HG03066 (cell line): ENCODE data around the gene SLC25A41.
"Not testable (repeated sequence)": the region's sequence is repeated elsewhere in the genome, so short reads cannot be mapped to it uniquely, and the experiment has no call there.

ENCODE experiments used
- ATAC-seq: cut with Tn5 transposase; IDR thresholded peaks from one replicate; pipeline ENCODE4 v1.9.1; 2021; ENCODE audit warnings: low read depth; ENCODE audit not compliant: unreplicated experiment

Gene SLC25A41

DNA sequence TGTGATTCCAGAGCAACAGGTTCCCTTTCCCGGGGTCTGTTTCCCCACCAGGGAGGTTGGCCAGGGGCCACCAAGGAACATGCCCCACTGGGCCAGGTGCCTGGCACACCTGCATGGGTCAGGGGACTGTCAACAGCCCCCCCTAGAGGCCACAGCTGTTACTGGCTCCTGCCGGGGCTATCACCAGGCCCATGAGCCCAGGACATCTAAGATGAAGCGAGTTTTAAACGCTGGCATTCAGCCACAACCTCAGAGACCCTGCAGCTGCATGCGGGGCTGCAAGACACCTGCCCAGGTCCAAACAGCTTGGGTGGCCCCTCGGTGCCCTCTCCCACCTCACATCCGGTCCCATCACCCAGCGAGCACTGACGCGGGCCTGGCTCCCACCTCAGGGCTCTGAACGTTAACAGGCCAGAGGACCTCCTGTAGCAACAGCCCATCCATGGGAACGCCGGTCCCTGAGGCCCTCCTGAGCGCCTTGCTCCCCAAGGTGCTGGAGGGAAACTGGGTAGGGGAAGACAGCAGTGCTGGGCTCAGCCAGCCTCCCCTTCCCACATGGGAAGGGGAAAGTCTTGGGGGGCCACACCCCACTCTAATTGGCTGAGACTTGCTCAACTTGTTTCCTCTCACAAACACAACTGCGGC is 21.0 kb downstream of the SLC25A41 start:
- ATAC-seq: no peak

- ATAC-seq: no peak
Measured at GRCh38 chr19:6412061-6412446, 21.5 kb downstream of the SLC25A41 start.

- ATAC-seq: no peak
Measured at GRCh38 chr19:6409346-6409745, 24.2 kb downstream of the SLC25A41 start.

DNA sequence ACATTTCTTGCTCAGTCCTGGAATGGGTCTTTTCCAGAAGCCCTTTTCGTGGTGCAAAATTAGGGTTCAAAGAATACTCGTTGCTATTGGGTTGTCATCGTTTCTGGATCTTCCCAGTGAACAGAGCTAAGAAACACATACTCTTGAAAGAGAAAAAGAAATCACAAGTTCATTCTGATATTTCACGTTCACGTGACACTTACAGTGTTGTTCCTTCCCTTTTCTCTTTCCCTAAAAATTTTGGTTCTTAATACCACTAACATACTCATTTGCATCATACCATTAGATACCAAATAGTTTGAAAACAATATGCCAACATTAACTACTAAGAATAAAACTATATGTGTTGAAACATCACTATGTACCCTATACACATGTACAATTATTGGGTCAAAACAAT is 27.2 kb downstream of the SLC25A41 start:
- ATAC-seq: no peak

DNA sequence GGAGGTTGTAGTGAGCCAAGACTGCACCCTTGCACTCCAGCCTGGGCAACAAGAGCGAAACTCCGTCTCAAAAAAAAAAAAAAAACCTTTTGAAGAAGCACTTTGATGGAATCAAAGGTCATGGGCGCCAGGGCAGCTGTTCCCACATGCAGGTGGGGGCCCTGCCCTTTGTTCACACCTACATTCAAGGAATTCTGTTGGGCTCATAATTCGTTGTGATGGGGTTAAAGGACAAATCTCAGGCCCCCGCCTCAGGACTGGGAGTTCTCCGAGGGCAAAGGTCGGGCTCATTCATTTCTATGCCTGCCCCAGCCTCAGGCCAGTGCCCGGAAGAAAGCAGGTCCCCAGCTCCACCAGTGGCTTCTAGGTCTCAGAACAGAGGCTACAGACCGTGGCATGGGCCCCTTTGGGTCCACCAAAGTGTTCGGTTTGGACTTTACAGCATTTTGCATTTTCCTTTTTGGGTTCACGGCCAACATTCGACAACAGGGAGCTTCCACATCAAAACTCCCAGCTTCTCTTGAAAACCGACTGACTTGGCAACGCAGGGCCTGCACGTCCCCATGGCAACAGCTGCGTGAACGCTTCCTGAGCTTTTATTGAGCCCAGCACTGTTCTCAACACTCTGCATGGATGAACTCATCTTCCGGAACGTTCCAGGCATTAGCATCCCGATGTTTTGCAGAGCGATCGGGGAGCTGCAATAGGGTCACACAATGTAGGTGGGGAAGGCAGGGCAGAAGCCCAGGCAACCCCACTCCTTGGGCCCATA is 30.5 kb downstream of the SLC25A41 start:
- ATAC-seq: no peak

DNA sequence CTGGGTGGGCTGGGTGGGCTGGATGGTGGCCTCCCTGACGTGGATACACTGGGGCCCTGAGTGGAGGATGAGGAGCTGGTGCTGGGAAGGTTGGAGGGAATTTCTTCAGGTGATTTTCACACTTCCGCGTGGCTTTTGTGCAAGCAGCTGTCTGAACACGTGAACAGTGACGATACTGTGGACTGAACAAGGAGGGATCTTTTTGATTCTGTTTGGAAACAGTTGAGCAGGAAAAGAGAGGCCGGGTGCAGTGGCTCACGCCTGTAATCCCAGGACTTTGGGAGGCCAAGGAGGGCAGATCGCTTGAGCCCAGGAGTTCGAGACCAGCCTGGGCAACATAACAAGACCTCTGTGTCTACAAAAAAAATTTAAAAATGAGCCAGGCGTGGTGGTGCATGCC is 31.5 kb downstream of the SLC25A41 start:
- ATAC-seq: no peak

DNA sequence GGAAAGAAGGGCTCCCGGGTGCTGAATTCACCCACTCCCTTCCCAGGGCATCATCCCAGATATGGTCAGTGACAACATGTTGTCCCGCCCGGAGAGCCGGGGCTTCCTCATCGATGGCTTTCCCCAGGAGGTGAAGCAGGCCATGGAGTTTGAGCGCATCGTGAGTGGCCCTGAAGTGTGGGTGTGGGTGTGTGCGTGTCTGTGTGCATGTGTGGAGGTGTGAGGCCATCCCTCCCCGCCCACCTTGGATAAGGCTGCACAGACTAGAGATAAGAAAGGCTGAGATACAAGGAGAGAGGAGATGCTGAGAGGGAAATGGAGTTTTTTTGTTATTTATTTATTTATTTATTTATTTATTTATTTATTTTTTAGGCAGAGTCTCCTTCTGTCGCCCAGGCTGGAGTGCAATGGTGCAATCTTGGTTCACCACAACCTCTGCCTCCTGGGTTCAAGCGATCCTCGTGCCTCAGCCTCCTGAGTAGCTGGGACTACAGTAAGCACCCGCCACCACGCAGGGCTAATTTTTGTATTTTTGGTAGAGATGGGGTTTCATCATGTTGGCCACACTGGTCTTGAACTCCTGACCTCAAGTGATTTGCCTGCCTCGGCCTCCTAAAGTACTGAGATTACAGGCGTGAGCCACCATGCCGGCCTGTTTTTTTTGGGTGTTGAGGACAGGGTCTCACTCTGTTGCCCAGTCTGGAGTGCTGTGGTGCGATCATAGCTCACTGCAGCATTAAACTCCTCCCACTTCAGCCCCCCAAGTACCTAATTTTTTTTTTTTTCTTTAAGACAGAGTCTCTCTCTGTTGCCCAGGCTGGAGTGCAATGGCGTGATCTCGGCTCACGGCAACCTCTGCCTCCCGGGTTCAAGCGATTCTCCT is 33.3 kb downstream of the SLC25A41 start:
- ATAC-seq: not testable (repeated sequence)

DNA sequence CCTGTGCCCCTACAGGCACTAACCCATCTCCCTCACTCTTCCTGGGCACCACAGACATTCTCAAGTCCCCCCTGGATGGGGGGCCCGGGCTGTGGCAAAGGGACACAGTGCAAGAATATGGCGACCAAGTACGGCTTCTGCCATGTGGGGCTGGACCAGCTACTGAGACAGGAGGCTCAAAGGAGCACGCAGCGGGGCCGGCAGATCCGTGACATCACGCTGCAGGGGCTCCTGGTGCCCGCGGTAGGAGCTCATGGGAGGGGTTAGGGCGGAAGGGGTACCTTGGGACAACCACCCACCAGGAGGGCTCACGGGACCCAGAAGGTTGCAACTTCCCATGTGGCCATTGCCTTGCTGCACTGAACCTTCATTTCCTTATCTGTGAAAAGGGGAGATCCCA is 37.3 kb downstream of the SLC25A41 start:
- ATAC-seq: no peak

- no peak for ATAC-seq
Measured at GRCh38 chr19:6394831-6395230, 38.7 kb downstream of the SLC25A41 start.

GRCh38 chr19:6393983-6394412 is 39.6 kb downstream of the SLC25A41 start:
- ATAC-seq: peak; percentile 22

GRCh38 chr19:6393074-6393982 is 40.2 kb downstream of the SLC25A41 start, which contains the start of gene GTF2F1:
GTF2F1 (minus strand) TSS chr19:6393164; CDS start chr19:6392995, 169 bp downstream.
- ATAC-seq: peak; percentile 77

DNA sequence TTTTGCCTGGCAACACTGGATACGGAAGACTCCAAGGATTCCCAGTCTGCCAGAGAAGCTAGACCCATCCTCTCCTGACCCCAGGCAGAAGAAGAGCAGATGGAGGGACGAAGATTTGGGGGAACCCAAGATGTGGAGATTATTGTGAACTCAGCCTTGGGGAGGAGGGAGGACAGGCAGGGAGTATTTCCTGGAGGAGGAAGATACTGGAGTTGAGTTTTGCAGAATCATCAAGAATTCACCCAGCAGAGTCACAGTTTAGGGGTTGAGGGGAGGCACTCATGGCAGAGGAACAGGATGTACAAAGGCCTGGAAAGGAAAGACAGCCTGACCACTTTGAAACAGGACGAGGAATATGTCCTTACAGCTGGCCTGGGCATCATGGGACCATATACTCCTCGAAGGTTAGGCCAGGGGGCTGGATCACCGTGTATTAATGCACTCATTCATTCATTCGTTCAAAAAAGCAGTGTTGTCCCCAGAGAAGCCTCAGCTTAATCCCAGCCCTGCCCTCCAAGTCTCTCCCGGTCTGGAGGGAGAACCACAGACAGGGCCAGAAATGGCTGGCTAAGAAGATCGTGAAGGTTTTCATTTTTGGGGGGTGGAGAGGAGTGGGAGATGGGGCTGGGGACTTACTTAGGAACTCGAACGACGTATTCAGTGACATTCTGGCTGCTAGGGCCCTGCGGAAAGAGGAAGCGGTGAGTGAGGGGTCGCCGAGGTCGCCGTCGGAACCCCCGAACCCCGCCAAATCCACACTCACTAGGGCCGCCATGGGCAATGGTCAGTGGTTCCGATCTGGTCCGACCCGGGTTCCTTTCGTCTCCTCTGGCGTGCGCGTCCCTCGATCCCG is 41.1 kb downstream of the SLC25A41 start:
- ATAC-seq: no peak

DNA sequence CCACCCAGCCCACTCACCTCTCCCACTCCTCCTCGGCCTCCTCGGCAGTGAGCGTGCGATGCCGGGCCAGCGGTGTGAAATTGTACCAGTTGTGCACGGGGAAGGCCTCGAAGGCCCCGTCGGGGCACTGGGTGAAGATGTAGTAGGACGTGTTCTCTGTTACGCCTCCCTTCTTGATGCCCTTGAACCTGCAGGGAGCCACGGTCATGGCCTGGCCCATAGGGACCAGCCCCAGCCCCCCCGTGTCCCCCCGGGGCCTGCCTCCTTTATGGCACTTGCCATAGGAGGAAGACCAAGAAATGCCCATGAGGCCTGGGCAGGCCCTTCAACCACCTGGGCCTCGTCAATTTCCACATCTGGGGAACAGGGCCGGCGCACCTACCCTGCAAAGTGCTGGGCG is 46.2 kb downstream of the SLC25A41 start:
- no peak for ATAC-seq

DNA sequence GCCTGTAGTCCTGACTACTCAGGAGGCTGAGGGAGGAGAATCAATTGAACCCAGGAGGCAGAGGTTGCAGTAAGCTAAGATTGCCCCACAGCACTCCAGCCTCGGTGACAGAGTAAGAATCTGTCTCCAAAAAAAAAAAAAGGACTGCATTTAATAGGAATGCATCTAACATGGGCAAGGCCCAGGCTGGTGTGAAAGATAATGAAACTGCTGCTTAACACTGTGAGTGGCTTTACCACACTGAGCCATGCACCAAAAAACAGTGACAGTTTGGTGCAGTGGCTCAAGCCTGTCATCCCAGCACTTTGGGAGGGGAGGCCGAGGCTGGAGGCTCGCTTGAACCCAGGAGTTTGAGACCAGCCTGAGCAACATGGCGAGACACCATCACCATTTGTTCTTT is 49.2 kb downstream of the SLC25A41 start:
- no peak for ATAC-seq

- ATAC-seq: no peak
Measured at GRCh38 chr19:6383188-6383587, 50.4 kb downstream of the SLC25A41 start.

GRCh38 chr19:6381030-6381750 is 52.4 kb downstream of the SLC25A41 start:
- ATAC-seq: no peak

DNA sequence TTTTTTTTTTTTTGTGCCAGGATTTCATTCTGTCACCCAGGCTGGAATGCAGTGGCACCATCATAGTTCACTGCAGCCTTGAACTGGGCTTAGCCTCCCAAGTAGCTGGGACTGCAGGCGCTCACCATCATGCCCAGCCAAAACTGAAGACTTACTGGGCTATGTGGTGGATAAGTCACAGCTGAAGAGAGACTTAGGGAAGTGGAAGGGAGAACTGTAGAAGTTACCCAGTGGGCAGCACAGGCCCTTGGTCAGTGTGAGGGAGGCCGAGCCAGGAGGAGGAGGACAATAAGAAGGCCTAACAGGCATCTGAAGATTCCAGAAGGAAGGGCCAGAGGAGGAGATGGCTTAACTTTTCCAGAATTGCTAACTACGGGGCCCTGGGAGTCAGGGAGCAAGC is 53.8 kb downstream of the SLC25A41 start:
- ATAC-seq: no peak

DNA sequence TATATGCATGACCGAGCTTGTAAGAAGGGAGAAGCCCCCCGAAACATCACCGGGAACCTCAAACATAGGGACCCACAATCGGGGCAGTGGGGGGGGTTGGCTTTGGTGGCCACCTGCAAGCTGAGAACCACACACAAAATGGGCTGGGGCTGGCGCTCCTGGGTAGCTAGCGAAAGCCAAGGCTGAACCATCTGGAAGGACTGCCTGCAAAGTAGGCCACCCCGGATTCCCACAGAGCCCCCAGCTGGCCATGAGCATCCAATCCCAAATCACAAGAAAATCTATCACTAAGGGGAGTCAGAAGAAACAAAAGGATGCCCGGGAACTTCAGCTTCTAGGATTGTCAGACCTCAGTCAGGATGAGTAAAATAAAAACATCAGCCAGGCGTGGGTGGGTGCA is 55.1 kb downstream of the SLC25A41 start:
- no peak for ATAC-seq

DNA sequence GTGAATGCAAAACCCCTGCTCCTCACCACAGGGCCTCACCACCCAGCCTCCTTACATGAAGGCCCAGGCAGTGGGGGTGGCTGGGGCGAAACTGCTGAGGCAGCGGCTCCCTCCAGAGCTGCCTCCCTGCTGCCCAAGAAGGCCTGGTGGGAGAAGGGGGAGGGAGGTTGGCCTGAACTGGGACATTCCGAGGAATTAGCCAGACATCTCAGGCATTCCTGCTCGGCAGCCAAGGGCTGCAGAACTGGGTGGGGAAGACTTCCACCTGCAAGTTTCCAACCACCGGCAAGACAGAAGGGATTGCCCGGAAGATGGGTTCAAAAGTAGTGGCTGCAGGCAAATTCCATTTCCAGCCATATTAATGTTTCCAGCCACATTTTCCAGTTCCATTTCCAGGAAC is 55.5 kb downstream of the SLC25A41 start:
- ATAC-seq: no peak
